ENCODE results near the gene HCRTR1.

- TF ChIP-seq CTCF (IDR thresholded peaks at IDR 0.05) (no peak), POLR2A (IDR thresholded peaks at IDR 0.05) (no peak)
These were observed 31.3 kb downstream of the HCRTR1 start for GRCh38 chr1:31648641-31649357.
